ACHN (cell line): Measurements from ENCODE around the gene HPN.
A peak's percentile ranks its signal among the peaks of the same experiment; 100 is the strongest.
"Not testable (repeated sequence)": the region's sequence is repeated elsewhere in the genome, so short reads cannot be mapped to it uniquely, and the experiment has no call there.

ENCODE experiments used
- DNase-seq: peaks from one replicate; pipeline ENCODE4 v3.0.0-alpha.2; 2015
- in situ Hi-C: cut with HindIII; loops from 2 replicates; pipeline ENCODE4 v1.10.0; 2017; ENCODE audit warnings: low sequenced_read_pairs, low pct_ligation_motif_present, low pct_unique_long_range_greater_than_20kb

HPN gene

DNA sequence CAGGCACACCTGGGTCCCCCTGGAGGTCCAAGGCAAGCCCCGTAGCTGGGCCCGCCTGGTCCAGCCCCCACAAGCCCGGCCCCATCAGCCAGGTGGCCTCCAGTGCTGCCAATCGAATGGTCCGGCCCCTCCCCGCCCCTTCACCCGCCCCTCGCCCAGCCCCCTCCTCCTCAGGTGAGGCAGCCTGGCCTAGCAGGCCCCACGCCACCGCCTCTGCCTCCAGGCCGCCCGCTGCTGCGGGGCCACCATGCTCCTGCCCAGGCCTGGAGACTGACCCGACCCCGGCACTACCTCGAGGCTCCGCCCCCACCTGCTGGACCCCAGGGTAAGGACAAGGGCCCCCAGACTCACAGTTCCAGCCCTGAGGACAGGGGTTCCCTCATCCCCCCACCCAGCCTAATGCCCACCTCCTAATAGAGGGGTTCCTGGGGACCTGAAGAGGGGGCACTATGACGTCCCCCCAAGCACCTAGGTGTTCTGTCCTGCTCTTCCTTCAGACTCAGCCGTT is at the start of gene HPN:
HPN (plus strand) TSS at position 174 of the 508 bp plus-strand sequence. CDS start 786 bp downstream, outside the sequence.
- in situ Hi-C loops = no loop called here
- no peak for DNase-seq

DNA sequence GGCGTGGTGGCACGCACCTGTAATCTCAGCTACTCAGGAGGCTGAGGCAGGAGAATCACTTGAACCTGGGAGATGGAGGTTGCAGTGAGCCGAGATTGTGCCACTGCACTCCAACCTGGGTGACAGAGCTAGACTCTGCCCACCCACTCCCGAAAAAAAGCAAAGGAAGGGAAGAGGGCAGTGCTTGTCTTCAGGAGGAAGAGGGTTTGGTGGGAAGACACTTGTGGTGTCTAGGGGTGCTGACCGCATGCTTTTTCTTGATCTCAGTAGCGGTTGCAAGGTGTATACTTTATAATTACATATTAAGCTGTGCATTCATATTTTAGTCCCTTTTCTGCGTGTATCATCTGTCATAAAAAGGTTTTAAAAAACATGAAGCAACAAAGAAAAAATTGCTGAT is 48.9 kb upstream of the HPN start:
- in situ Hi-C loops, DNase-seq: not testable (repeated sequence)

DNA sequence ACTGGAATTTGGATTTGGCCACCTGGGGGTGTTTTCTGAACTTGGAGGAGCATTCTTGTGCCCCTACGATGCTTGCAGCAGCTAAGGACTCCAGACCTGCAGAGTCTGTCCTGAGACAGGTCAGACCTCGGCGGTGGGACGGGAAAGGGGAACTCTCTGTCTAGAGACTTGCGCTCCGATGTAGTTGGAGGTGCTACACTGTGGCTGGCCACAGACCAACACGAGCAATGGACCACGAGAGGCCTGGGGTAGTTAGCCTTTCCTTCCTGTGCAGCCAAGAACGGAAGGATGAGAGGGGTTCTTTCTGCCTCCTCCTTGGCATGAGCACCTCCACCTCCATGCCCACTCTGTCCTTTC is 47.3 kb upstream of the HPN start:
- in situ Hi-C loops = no loop called here

DNA sequence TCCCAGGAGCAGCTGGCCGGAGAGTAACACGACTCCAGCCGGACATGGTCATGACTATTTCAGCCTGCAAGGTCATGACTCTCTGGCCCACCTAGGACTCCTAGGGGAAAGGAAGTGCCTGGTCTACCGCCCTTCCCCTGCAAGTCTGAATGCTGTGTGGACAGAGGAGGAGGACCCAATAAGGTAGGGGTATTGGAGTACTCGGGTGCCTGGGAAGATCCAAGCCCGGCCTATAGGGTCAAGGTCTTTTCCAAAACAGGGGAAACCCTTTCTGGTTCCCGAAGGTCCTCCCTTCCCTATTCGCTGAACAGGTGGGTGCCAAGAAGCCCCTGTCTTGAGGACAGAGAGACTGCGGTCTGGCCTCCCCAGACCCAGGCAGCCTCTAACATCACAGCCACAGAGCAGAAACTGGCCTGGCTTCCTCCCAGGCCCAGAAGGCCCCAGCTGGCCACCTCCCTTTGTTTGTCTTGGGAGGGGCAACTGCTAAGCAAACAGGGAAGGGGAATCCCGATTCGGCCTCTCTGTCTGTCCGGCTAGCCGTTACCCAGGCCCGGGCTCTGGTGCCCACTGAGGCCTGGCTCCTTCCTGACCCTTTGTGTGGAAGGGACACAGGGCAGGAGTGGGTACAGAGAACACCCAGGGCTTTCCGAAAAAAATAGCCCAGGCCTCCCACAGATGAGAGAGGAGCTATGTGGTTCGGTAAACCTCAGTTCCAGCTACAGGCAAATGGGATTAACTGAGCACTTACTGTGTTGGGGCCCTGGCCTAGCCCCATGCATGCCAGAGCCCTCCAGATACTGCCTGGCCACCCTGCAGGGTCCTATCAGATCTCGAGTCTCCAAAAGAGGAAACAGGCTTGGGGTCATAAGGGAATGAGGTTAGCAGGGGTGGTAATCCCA is 46.6 kb upstream of the HPN start:
- in situ Hi-C loops = no loop called here
- no peak for DNase-seq

More for the DNA sequence above, 47.3 kb upstream of the HPN start:
- DNase-seq = no peak

DNA sequence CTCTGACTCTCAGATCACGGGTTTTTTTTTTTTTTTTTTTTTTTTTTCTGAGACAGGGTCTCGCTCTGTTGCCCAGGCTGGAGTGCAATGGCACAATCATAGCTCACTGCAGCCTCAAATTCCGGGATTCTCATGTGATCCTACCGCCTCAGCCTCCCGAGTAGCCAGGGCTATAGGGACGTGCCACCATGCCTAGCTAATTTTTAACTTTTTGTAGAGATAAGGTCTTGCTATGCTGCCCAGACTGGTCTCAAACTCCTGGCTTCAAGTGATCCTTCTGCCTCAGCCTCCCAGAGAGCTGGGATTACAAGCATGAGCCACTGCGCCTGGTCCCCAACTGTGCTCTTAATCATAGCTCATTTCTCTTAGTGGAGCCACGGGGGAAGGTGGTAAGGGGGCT is 46.0 kb upstream of the HPN start:
- DNase-seq = no peak
- in situ Hi-C loops = no loop called here

DNA sequence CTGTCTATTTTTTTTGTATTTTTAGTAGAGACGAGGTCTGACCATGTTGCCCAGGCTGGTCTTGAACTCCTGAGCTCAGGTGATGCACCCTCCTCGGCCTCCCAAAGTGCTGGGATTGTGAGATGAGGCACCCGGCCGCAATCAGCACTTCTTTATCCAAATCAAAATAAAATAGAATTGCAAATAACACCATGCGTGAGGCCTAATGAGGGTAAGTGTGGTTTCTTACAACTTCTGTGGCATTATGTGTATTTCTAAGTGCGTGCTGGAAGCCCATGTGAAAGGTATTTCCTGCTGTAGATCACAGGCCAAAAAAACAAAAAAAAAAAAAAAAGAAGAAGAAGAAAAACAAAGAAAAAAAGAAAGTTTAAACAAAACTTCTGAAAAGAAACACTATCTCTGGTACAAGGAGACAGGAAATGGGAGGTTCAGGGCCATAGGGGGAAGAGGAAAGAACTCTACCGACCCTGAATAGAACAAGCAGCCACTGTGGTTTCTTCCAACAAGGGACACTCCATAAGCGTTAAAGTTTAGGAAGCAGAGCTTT is 44.4 kb upstream of the HPN start:
- DNase-seq = no peak
- in situ Hi-C loops = no loop called here

DNA sequence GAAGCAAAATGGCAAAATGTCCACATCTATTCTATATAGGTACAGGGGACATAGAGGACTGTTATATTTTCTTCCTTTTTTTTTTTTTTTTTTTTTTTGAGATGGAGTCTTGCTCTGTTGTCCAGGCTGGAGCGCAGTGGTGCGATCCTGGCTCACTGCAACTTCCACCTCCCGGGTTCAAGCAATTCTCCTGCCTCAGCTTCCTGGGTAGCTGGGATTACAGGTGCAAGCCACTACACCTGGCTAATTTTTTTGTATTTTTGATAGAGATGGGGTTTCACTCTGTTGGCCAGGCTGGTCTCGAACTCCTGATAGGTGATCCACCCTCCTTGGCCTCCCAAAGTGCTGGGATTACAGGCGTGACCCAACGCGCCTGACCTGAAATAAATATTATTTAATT is 43.3 kb upstream of the HPN start:
- DNase-seq, in situ Hi-C loops: not testable (repeated sequence)

DNA sequence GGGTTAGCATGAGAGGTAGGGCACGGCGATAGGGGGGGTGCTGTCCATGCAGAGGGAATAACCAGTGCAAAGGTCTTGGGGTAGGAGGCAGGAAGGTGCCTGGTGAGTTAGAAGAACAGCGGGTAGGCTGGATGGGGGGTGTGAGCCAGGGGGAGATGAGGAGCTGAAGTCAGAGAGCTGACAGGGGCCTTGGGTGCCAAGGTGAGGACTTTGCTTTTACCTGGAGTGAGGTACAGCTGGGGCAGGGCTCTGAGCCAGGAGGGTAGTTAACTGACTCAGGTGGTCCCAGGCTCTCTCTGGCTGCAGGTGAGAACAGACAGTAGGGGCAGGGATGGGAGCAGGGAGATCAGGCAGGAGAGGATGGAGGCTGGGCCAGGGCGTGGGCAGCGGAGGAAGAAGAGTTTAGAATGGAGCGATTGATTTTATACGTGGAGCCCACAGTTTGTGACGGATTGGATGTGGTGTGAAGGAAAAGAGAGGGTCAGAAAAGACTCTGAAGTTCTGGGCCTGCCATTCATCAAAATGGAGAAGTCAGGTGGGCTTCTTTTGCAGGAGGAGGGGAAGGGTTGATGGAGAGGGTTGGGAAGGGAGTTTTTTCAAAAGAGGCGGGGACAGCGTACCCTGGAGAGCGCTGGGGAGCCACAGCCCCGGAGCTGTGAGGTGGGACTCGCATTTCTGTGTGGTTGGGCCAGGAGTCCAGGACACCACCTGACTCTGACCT is 42.6 kb upstream of the HPN start:
- DNase-seq = no peak
- in situ Hi-C loops = no loop called here

DNA sequence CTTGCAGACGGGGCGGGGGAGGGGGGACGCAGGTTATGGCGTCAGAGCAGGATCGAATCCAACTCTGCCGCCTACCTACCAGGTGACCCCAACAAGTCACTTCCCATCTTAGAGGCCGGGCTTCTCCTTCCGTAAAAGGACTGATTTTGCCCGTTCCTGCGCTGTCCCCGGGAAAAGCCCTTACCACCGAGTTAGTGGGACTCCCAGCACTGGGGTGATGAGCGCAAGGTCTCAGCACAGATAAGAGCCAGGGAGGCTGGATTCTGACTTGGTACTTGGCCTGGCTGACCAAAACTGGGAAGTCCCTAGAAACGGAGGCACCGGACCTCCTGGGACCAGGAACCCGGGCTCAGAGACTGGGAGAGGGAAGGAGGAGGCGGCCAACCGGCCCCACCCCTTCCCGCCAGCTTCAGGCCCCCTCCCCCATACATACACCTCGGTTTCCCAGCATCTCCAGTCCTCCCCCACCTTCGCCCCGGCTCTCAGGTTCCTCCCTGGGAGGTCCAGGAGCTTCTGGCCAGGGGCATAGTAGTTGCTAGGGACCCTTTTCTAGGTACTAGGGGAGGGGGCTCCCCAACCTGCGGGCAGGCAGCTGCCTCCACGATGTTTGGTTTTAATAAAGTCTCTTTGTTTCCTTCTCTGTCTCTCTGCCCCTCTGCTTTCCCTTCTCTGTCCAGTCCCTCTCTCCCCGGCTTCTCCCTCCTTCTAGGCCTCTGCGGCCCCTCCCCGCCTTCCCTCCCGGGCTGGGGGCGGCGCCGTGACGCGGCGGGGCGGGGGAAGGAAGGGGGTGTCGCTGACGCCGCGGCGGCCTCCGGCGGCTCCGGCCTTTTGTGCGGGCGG is 41.8 kb upstream of the HPN start, which contains the start of gene GRAMD1A:
GRAMD1A (plus strand) TSS at position 826 of the 840 bp plus-strand sequence. CDS start 156 bp downstream, outside the sequence.
- peak; percentile 82 for DNase-seq
- in situ Hi-C loops = no loop called here

DNA sequence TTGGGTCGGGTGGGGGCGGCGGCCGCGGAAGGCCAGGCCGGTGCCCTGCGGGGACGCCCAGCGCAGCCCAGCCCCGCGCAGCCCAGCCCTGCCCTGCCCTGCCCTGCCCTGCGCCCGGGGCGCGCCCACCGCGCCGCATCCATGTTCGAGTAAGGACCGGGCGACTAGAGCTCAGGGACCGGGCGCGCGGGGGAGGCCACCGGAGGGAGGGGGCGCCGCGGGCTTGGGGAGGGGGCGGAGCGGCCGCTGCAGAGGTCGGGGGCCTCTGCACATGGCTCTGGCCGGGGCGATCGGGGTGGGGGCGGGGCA is 41.2 kb upstream of the HPN start:
- in situ Hi-C loops = no loop called here
- DNase-seq = no peak

DNA sequence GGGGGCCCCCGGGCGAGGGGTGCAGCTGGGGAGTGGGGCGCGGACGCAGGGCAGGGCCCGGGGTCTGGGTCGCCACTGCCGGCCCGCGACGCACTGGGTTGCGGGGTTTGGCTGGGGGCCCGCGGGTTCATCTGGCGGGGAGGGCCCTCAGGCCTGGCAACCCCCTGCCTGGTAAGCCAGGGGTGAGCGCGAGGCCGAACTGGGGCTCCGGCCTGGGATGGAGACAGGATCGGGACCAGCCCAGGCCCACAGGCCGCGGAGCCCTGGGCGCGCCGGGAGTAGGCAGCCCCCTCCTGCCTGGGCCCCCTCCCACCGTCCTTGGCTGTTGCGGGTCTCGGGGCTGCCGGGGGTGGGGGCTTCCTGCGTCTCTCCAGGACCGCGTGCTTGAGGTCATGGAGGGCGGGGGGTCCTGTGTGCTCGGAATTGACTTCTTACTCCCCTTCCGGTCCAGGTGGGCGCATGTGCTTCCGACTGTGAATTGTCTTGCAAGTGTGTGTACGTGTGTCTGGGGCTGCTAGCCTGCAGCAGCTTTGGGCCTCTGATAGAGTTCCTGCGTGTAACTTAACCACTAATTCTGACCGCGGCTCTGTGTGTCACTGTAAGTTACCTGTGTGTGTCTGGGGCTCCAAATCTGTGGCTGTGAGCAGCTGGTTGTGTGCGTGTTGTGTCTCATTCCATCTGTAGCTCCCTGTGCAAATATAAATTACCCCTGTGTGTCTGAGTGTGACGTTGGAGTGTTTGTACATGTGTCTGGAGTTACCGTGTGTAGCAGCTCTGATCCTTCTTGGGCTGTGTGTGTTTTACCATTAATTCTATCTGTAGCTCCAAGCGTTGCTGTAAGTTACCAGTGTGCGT is 40.6 kb upstream of the HPN start:
- in situ Hi-C loops = no loop called here
- DNase-seq = peak; percentile 18

DNA sequence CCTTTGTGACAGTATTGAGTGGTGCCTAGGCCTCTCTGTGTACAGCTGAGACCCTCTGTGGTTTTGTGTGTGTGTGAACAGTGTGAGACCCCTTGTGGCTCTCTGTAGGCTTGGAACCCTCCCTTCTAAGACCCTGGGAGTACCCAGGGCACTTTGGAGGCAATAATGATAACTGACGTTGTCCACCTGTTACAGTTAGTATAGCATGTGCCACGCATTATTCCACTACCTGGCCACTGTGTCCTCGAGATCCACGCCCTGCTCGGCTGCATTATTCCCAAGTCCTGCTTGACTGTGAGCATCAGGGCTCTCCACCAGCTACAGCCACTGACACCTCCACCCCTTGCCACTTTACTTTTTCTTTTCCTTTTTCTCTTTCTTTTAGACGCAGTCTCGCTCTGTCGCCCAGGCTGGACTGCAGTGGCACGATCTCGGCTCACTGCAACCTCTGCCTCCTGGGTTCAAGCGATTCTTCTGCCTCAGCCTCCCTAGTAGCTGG is 39.4 kb upstream of the HPN start:
- in situ Hi-C loops = no loop called here
- DNase-seq = no peak

DNA sequence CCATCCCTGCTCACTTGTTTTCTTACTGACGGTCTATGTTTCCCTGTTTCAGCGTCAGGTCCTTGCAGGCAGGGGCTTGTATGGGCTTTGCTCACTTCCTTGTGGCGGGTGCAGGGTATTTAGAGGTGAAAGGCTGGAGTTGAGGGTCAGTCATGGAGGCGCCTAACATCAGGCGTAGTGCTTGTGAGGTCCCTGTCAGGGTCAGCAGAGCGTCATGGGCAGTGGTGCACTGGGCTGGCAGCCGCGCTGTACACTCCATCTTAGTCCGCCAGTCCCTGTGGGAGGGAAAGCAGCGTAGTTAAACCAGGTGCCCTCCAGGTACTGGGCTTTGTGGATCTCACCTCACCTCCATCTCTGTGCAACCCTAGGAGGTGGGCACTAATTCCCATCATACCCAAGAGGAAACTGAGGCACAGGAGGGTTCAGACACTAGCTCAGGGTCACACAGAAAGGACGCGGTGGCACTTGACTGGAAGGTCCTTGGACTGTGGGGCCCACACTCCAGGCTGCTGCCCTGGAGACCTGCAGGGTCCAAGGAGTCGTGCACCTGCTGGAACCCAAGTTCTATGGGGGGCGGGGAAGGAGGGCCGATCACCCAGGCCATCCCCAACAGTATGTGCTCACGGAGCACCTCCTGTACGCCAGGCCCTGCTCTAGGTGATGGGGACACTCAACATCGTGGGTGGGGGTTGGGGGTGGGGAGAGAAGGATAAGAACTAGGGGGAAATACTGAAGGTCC is 36.8 kb upstream of the HPN start:
- in situ Hi-C loops = no loop called here
- no peak for DNase-seq

DNA sequence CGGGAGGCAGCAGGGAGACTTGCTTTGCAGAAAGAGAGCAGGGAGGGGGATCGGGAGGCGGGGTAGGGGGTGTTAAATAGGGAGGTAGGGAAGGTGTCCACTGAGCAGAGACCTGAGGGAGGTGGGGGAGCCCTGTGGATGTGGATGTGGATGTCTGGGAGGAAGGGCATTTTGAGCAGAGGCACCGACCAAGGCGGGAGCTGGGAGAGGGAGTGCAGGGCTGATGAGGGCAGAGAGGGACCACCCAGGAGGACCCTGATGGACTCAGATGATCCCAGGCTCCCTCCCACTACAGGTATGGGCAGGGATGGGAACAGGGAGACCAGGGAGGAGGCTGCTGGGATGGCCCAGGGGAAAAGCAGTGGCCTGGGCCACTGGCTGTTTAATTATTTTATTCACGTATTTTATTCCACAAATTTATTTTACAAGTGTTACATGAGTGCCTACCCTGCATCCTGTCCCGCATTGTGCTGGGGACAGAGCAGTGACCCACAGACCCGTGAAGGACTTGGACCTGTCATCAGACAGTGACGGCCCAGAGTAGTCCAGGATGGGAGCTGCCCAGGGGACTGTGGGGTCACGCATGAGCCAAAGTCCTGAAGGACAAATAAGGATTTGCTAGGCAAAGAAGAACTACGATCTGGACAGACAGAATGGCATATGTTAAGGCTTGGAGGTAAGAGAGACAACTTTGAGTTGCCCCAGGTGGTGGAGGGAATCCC is 36.1 kb upstream of the HPN start:
- no peak for DNase-seq
- in situ Hi-C loops = no loop called here

DNA sequence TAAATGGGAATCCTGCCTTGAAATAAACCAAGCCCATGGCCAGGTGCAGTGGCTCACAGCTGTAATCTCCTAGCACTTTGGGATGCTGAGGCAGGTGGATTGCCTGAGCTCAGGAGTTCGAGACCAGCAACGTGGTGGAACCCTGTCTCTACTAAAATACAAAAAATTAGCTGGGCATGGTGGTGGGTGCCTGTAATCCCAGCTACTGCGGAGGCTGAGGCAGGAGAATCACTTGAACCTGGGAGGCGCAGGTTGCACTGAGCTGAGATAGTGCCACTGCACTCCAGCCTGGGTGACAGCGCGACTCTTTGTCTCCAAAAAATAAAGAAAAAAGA is 35.5 kb upstream of the HPN start:
- in situ Hi-C loops, DNase-seq: not testable (repeated sequence)

DNA sequence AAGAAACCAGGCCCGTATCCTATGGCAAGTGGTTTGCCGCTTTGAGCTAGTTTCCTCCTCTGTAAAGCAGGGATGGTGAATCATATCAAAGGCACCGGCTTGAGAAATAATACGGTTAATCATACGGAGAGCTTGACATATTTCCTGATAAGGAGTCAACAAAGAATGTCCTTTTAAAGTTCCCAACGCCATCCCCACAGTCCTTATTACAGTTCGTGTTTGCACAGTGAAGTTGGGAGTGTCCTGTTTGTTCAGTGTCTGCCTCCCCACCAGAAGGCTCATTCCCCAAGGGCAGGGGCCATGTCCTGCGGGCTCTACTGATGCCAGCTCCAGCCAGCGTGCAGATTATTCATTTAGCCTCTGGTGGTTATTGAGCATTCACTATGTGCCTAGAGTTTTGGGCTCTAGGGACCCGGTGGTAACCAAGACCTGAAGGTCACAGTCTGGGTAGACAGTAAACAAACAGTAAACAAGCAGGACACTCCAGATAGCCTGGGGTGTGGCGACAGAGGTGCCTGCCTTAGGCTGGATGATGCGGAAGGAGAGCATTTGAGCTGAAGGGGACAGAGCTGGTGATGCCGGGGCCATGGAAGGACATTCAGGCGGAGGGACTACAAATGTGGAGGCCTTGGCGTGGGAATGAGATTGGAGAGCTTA is 35.1 kb upstream of the HPN start:
- in situ Hi-C loops = no loop called here
- peak; percentile 50 for DNase-seq
